ENCODE measurements around the gene ZNF740. TPM values are rescaled to one million over a fixed set of nuclear protein-coding genes. Genes with fewer than 3 reads are reported as not detected.

The ZNF740 gene
- total and polyA plus RNA-seq, 2 of the 8 experiments (the other 6 are each of a cell fraction or from before 2014, with no cell fraction given) = 8.2 to 40.0 TPM

- no peak overlapping the region for H3K4ac ChIP-seq (replicated peaks; ENCODE audit: insufficient read length, low read depth, low read length)
- H3K79me1 ChIP-seq (ENCODE audit: low read depth, low read length) = no peaks in the 10 kb centered on the region
- H3K9ac ChIP-seq (replicated peaks in 1 of 4; ENCODE audit: extremely low read depth in 1 of 4, low read depth in 3 of 4, low read length in 3 of 4) = no peak overlapping the region
- no peak overlapping the region for H2BK120ac ChIP-seq (replicated peaks; ENCODE audit: low read depth, low read length)
- peak overlapping the region in 1 of 4 experiments; percentile 45; a peak in 3 of 8 replicates for H3K4me3 ChIP-seq (ENCODE audit: extremely low read depth in 1 of 4, insufficient read depth in 2 of 4, low read depth in 3 of 4, low read length in 4 of 4)
- no peak overlapping the region for H3K56ac ChIP-seq (replicated peaks; ENCODE audit: insufficient read length, low read depth, low read length)
- no peak overlapping the region for H3K14ac ChIP-seq (ENCODE audit: insufficient read length)
- no peak overlapping the region for H2BK5ac ChIP-seq (ENCODE audit: low read depth, low read length)
- no peak overlapping the region for H4K91ac ChIP-seq (replicated peaks; ENCODE audit: insufficient read length, low read length)
- peaks cover 0 to 3% (median 1%) of the 10 kb centered on the region in 4 experiments; a peak in 2 of 7 replicates for H3K4me1 ChIP-seq (replicated peaks in 1 of 4; ENCODE audit: control insufficient read depth in 3 of 4, insufficient read depth in 4 of 4, low read length in 3 of 4)
- no peak overlapping the region for H2BK20ac ChIP-seq (ENCODE audit: low read length)
- no peak overlapping the region for H2BK15ac ChIP-seq (ENCODE audit: low read length)
- peak overlapping the region; percentile 3 to 54 for H3K4me2 ChIP-seq (ENCODE audit: insufficient read depth in 1 of 2, low read depth in 2 of 2, low read length in 2 of 2)
- no peaks in the 10 kb centered on the region for H3K79me2 ChIP-seq (ENCODE audit: control insufficient read depth in 1 of 2, insufficient read depth in 2 of 2, low read length in 2 of 2)
- CTCF ChIA-PET (ENCODE audit: partially characterized antibody) = interaction anchor here (0.6 to 8.2 kb wide), 61 partner anchors 8 to 1253 kb away, joined by 3 to 101 read pairs (median 6); partner anchors contain the start of genes AAAS, CSAD, ESPL1 and IGFBP6
- no peak overlapping the region for H4K5ac ChIP-seq (ENCODE audit: insufficient read length, low read depth, low read length)
- peak in 1 of 2 experiments; percentile 97 for DNase-seq (ENCODE audit: low read depth in 1 of 2, low spot score in 2 of 2)
- no peak overlapping the region for H4K8ac ChIP-seq (ENCODE audit: extremely low read depth, insufficient read depth, low read length)
- no peak overlapping the region for H3K23ac ChIP-seq (ENCODE audit: insufficient read length)
- peak overlapping the region; percentile 72; the same call in 1 of the 2 replicates for H2AFZ ChIP-seq (ENCODE audit: low read length)
- 21% methylated on average over 13 of the region's 14 CpGs; no CpG with 5 or more reads in 1 of the 2 experiments for WGBS, 2 experiments (ENCODE audit: extremely low coverage in 1 of 2, insufficient coverage in 1 of 2, insufficient read length in 1 of 2, insufficient replicate concordance in 2 of 2, low coverage in 1 of 2, low lambda C conversion rate in 2 of 2, missing lambda C conversion rate in 1 of 2)
- H3K9me3 ChIP-seq (ENCODE audit: insufficient read depth in 2 of 2, low read depth in 1 of 2, low read length in 1 of 2) = no peaks in the 10 kb centered on the region
- no peak overlapping the region; the same call in 1 of the 2 replicates for H2BK12ac ChIP-seq (ENCODE audit: low read depth, low read length)
- POLR2A ChIA-PET (ENCODE audit: partially characterized antibody) = interaction anchor here (0.7 to 3.9 kb wide), 16 partner anchors 8 to 162 kb away, joined by 3 to 18 read pairs (median 4); partner anchors contain the start of genes CSAD and ZNF740
- peak; percentile 69 for FAIRE-seq
- no peaks in the 10 kb centered on the region for H4K20me1 ChIP-seq (replicated peaks in 1 of 2; ENCODE audit: control insufficient read depth in 1 of 2, insufficient read depth in 2 of 2, low read length in 2 of 2)
- no peaks in the 10 kb centered on the region for H3K36me3 ChIP-seq (ENCODE audit: control insufficient read depth in 2 of 4, insufficient read depth in 4 of 4, low read length in 3 of 4)
- H3K23me2 ChIP-seq (ENCODE audit: low read depth, low read length) = no peaks in the 10 kb centered on the region
- peaks cover 0 to 13% (median 7%) of the 10 kb centered on the region in 4 experiments; a peak in 5 of 7 replicates for H3K27me3 ChIP-seq (replicated peaks in 1 of 4; ENCODE audit: control insufficient read depth in 3 of 4, extremely low read depth in 1 of 4, insufficient read depth in 3 of 4, low read length in 3 of 4)
- peak overlapping the region; percentile 36; the same call in 1 of the 2 replicates for H3K18ac ChIP-seq (ENCODE audit: extremely low read depth, low read length)
- H3K27ac ChIP-seq (ENCODE audit: low read depth, low read length) = no peak overlapping the region
- H2AK5ac ChIP-seq (ENCODE audit: low read depth, low read length) = no peak overlapping the region
- TF ChIP-seq NRF1 (IDR thresholded peaks at IDR 0.05; ENCODE audit: low read depth, low read length) = no peak
- TF ChIP-seq KDM5A (IDR thresholded peaks at IDR 0.05; ENCODE audit: low read length) = no peak
- TF ChIP-seq HDAC6 (IDR thresholded peaks at IDR 0.05; ENCODE audit: low read depth, low read length) = no peak
- TF ChIP-seq ASH2L (IDR thresholded peaks at IDR 0.05; ENCODE audit: low read length) = peak; percentile 58
- no peak for TF ChIP-seq SAP30 (IDR thresholded peaks at IDR 0.05; ENCODE audit: insufficient read depth, insufficient replicate concordance, low read length)
- peak; percentile 61; the same call in 1 of the 2 replicates for TF ChIP-seq ATF3 (IDR thresholded peaks at IDR 0.05; ENCODE audit: insufficient read depth, low read depth, low read length)
- no peak for TF ChIP-seq GTF2F1 (IDR thresholded peaks at IDR 0.05; ENCODE audit: borderline replicate concordance, low read depth, low read length)
- no peak for TF ChIP-seq POU5F1 (IDR thresholded peaks at IDR 0.05; ENCODE audit: low read depth, low read length)
- no peak for TF ChIP-seq CBX8 (IDR thresholded peaks at IDR 0.05; ENCODE audit: borderline replicate concordance, low read depth, low read length)
- no peak for TF ChIP-seq SRF (IDR thresholded peaks at IDR 0.05; ENCODE audit: low read depth, low read length)
- TF ChIP-seq GABPA (IDR thresholded peaks at IDR 0.05; ENCODE audit: borderline replicate concordance, insufficient read depth, low read length) = no peak; the same call in 1 of the 2 replicates
Observed at GRCh38 chr12:53159195-53159839, 21.2 kb upstream of the ZNF740 start.
